GM12878 (cell line): ENCODE measurements around the gene NEU4. TPM values are rescaled to one million over a fixed set of nuclear protein-coding genes. Genes with fewer than 3 reads are reported as not detected.

Source experiments
- ASH2L ChIP-seq: fragments of 300-600, 200-600 bp; sonication (generic); IDR thresholded peaks from 2 replicates; pipeline ENCODE4 v1.6.1; 2017; ENCODE audit warnings: low read depth, mild to moderate bottlenecking, borderline replicate concordance
- BHLHE40 ChIP-seq, 2 experiments: fragments of 450-650 bp in 1 of 2; IDR thresholded peaks; 2 replicates each; pipeline ENCODE4 v1.6.1; 2011 to 2017; ENCODE audit warnings: low read depth in 2 of 2, borderline replicate concordance in 1 of 2, improper control_type of control experiment in 1 of 2, low read length in 1 of 2, mild to moderate bottlenecking in 1 of 2
- CBFB ChIP-seq: IDR thresholded peaks from 2 replicates; pipeline ENCODE4 v1.6.1; 2016; ENCODE audit warnings: antibody characterized with exemption, low read depth
- ETV6 ChIP-seq, 2 experiments: fragments of 450-650 bp in 1 of 2; IDR thresholded peaks in 1 of 2; conservative IDR thresholded peaks in 1 of 2; 2 replicates each; pipeline ENCODE4 v1.6.1; 2014; ENCODE audit warnings: antibody characterized with exemption in 1 of 2, borderline replicate concordance in 1 of 2, low read depth in 1 of 2, mild to moderate bottlenecking in 1 of 2, moderate library complexity in 1 of 2
- EZH2 ChIP-seq: IDR thresholded peaks from 2 replicates; pipeline ENCODE4 v1.6.1; 2012; ENCODE audit warnings: low read depth, mild to moderate bottlenecking, control low read depth, inconsistent platforms, low read length, borderline replicate concordance; ENCODE audit not compliant: control insufficient read depth
- GABPA ChIP-seq: IDR thresholded peaks from 2 replicates; pipeline ENCODE4 v1.6.1; 2014; ENCODE audit warnings: antibody characterized with exemption, low read depth, mild to moderate bottlenecking, inconsistent platforms
- GATAD2B ChIP-seq: fragments of 450-650 bp; conservative IDR thresholded peaks from 2 replicates; pipeline ENCODE4 v1.6.1; 2017; ENCODE audit warnings: low read depth, mild to moderate bottlenecking, moderate library complexity
- HCFC1 ChIP-seq: fragments of 150-350 bp; IDR thresholded peaks from 2 replicates; pipeline ENCODE4 v1.6.1; 2014; ENCODE audit warnings: low read length
- MTA2 ChIP-seq: fragments of 450-650 bp; IDR thresholded peaks from 2 replicates; pipeline ENCODE4 v1.6.1; 2016; ENCODE audit warnings: low read depth, mild to moderate bottlenecking, moderate library complexity
- NR2C1 ChIP-seq: fragments of 450-650 bp; IDR thresholded peaks from 2 replicates; pipeline ENCODE4 v1.6.1; 2017; ENCODE audit warnings: antibody characterized with exemption, mild to moderate bottlenecking, moderate library complexity
- NR2F1 ChIP-seq: fragments of 450-650 bp; conservative IDR thresholded peaks from 2 replicates; pipeline ENCODE4 v1.6.1; 2017; ENCODE audit warnings: mild to moderate bottlenecking
- PAX5 ChIP-seq: IDR thresholded peaks from 2 replicates; pipeline ENCODE4 v1.6.1; 2011; ENCODE audit warnings: low read depth, low read length, borderline replicate concordance
- POLR2A ChIP-seq: IDR thresholded peaks from 2 replicates; pipeline ENCODE4 v1.6.1; 2011; ENCODE audit warnings: low read depth, mild to moderate bottlenecking, low read length
- YY1 ChIP-seq: IDR thresholded peaks from 2 replicates; pipeline ENCODE4 v1.6.1; 2011; ENCODE audit warnings: low read depth, mild to moderate bottlenecking, low read length
- ZNF217 ChIP-seq: fragments of 450-650 bp; IDR thresholded peaks from 2 replicates; pipeline ENCODE4 v1.6.1; 2017; ENCODE audit warnings: antibody characterized with exemption, mild to moderate bottlenecking
- polyA plus RNA-seq, 11 experiments: library from polyadenylated mRNA; depleted of rRNA in 4 of 11; unstranded in 6 of 11; stranded (reverse) in 5 of 11; fragments of >200 nt; fragmentation: Nextera tagmentation in 4 of 11; fragmentation: Illumina TruSeq in 1 of 11; extraction: Ambion mirVana in 4 of 11; extraction: Trizol in 1 of 11; gene quantifications; 1 replicate in 1 of 11; 2 replicates in 10 of 11; pipeline versions ENCODE4 v1.2.1 to v1.2.3, GENCODE V29; 2011 to 2016; ENCODE audit warnings: inconsistent platforms in 2 of 11, missing spikeins in 2 of 11, low read depth in 1 of 11
- total RNA-seq, 4 experiments: library from RNA; depleted of rRNA in 3 of 4; stranded (reverse); fragments of >200 nt in 3 of 4; fragmentation: Illumina TruSeq in 1 of 4; extraction: Trizol in 1 of 4; gene quantifications; 2 replicates each; pipeline versions ENCODE4 v1.2.1 to v1.2.3, GENCODE V29; 2013 to 2021
- TF ChIP-seq, protein P1 (sequence below): fragments of 450-650 bp; formaldehyde crosslinking; IDR thresholded peaks from 2 replicates; pipeline ENCODE4 v1.5.0; 2022; ENCODE audit warnings: mild to moderate bottlenecking, missing genetic modification characterization
- TF ChIP-seq, protein P2 (sequence below): IDR thresholded peaks from 2 replicates; pipeline ENCODE4 v1.6.1; 2012; ENCODE audit warnings: low read depth, low read length, improper control_type of control experiment
- TF ChIP-seq, protein P3 (sequence below): fragments of 450-650 bp; IDR thresholded peaks from 2 replicates; pipeline ENCODE4 v1.6.1; 2017; ENCODE audit warnings: mild to moderate bottlenecking, moderate library complexity
- TF ChIP-seq, protein P4 (sequence below): fragments of 450-650 bp; IDR thresholded peaks from 2 replicates; pipeline ENCODE4 v1.6.1; 2017; ENCODE audit warnings: low read depth, mild to moderate bottlenecking, moderate library complexity

Gene NEU4
- total and polyA plus RNA-seq, 10 of the 15 experiments (the other 5 are each of a cell fraction or from before 2014, with no cell fraction given): 0.01 to 0.28 (median 0.14) TPM; not detected in 5

DNA sequence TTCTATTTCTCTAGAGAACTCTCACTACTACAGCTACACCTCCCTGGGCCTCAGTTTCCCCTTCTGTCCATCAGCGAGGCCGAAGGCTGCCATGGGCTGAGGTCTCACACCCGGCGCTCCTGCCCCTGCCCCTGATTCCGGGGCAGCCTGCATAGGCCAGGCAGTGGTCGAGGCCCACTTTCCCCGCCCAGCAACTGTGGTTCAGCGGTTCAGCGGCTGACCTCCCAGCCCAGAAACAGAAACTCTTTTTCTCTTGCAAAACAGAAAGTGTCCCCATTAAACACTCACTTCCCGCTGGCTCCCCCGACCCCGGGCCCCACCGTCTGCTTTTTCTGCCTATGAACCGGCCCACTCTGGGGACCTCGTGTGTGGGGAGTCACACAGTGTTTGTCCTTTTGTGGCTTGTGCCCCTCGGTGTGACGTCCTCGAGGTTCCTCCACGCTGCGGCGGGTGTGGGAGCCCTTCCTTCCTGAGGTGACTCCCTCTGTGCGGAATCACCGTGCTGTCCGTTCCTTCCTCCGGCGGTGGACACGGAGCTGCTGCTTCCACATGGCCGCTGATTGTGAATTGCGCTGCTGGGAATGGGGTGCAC is 33.7 kb downstream of the NEU4 start (continued):
- TF ChIP-seq, protein P1, sequence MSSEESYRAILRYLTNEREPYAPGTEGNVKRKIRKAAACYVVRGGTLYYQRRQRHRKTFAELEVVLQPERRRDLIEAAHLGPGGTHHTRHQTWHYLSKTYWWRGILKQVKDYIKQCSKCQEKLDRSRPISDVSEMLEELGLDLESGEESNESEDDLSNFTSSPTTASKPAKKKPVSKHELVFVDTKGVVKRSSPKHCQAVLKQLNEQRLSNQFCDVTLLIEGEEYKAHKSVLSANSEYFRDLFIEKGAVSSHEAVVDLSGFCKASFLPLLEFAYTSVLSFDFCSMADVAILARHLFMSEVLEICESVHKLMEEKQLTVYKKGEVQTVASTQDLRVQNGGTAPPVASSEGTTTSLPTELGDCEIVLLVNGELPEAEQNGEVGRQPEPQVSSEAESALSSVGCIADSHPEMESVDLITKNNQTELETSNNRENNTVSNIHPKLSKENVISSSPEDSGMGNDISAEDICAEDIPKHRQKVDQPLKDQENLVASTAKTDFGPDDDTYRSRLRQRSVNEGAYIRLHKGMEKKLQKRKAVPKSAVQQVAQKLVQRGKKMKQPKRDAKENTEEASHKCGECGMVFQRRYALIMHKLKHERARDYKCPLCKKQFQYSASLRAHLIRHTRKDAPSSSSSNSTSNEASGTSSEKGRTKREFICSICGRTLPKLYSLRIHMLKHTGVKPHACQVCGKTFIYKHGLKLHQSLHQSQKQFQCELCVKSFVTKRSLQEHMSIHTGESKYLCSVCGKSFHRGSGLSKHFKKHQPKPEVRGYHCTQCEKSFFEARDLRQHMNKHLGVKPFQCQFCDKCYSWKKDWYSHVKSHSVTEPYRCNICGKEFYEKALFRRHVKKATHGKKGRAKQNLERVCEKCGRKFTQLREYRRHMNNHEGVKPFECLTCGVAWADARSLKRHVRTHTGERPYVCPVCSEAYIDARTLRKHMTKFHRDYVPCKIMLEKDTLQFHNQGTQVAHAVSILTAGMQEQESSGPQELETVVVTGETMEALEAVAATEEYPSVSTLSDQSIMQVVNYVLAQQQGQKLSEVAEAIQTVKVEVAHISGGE (CRISPR knock-in tag): no peak
- TF ChIP-seq, protein P2, sequence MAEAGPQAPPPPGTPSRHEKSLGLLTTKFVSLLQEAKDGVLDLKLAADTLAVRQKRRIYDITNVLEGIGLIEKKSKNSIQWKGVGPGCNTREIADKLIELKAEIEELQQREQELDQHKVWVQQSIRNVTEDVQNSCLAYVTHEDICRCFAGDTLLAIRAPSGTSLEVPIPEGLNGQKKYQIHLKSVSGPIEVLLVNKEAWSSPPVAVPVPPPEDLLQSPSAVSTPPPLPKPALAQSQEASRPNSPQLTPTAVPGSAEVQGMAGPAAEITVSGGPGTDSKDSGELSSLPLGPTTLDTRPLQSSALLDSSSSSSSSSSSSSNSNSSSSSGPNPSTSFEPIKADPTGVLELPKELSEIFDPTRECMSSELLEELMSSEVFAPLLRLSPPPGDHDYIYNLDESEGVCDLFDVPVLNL: no peak
- TF ChIP-seq YY1 (0 out of 2 replicates have a peak, but pooled peaks have one; percentile 49), ASH2L (peak; percentile 30; the same call in 1 of the 2 replicates), BHLHE40 (IDR thresholded peaks at IDR 0.05; ENCODE audit: borderline replicate concordance in 1 of 2, low read depth in 2 of 2, low read length in 1 of 2) (peak; percentile 32 to 56; a peak in 1 of 4 replicates), GABPA (0 out of 2 replicates have a peak, but pooled peaks have one; percentile 11), EZH2 (no peak), POLR2A (peak; percentile 40; the same call in 1 of the 2 replicates), NR2C1 (peak; percentile 39), MTA2 (peak; percentile 70), CBFB (peak; percentile 27; the same call in 1 of the 2 replicates), NR2F1 (peak; percentile 89), PAX5 (peak; percentile 67), HCFC1 (no peak), GATAD2B (peak; percentile 77; the same call in 1 of the 2 replicates), ETV6 (conservative IDR thresholded peaks at IDR 0.05 in 1 of 2, IDR thresholded peaks at IDR 0.05 in 1 of 2; ENCODE audit: borderline replicate concordance in 1 of 2, low read depth in 1 of 2) (no peak), ZNF217 (peak; percentile 50; the same call in 1 of the 2 replicates)
- TF ChIP-seq, protein P3, sequence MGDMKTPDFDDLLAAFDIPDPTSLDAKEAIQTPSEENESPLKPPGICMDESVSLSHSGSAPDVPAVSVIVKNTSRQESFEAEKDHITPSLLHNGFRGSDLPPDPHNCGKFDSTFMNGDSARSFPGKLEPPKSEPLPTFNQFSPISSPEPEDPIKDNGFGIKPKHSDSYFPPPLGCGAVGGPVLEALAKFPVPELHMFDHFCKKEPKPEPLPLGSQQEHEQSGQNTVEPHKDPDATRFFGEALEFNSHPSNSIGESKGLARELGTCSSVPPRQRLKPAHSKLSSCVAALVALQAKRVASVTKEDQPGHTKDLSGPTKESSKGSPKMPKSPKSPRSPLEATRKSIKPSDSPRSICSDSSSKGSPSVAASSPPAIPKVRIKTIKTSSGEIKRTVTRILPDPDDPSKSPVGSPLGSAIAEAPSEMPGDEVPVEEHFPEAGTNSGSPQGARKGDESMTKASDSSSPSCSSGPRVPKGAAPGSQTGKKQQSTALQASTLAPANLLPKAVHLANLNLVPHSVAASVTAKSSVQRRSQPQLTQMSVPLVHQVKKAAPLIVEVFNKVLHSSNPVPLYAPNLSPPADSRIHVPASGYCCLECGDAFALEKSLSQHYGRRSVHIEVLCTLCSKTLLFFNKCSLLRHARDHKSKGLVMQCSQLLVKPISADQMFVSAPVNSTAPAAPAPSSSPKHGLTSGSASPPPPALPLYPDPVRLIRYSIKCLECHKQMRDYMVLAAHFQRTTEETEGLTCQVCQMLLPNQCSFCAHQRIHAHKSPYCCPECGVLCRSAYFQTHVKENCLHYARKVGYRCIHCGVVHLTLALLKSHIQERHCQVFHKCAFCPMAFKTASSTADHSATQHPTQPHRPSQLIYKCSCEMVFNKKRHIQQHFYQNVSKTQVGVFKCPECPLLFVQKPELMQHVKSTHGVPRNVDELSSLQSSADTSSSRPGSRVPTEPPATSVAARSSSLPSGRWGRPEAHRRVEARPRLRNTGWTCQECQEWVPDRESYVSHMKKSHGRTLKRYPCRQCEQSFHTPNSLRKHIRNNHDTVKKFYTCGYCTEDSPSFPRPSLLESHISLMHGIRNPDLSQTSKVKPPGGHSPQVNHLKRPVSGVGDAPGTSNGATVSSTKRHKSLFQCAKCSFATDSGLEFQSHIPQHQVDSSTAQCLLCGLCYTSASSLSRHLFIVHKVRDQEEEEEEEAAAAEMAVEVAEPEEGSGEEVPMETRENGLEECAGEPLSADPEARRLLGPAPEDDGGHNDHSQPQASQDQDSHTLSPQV: 0 out of 2 replicates have a peak, but pooled peaks have one; percentile 38
- TF ChIP-seq, protein P4, sequence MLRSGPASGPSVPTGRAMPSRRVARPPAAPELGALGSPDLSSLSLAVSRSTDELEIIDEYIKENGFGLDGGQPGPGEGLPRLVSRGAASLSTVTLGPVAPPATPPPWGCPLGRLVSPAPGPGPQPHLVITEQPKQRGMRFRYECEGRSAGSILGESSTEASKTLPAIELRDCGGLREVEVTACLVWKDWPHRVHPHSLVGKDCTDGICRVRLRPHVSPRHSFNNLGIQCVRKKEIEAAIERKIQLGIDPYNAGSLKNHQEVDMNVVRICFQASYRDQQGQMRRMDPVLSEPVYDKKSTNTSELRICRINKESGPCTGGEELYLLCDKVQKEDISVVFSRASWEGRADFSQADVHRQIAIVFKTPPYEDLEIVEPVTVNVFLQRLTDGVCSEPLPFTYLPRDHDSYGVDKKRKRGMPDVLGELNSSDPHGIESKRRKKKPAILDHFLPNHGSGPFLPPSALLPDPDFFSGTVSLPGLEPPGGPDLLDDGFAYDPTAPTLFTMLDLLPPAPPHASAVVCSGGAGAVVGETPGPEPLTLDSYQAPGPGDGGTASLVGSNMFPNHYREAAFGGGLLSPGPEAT: peak; percentile 51; the same call in 1 of the 2 replicates
